ENCODE measurements around the gene OSBPL3.

The OSBPL3 gene

GRCh38 chr7:24840563-24840962, 139.4 kb downstream of the OSBPL3 start:
- H3K27ac ChIP-seq (ENCODE audit: insufficient read depth, low read depth, low read length, poor library complexity, severe bottlenecking), result no peak overlapping the region
- H3K4me1 ChIP-seq (ENCODE audit: control insufficient read depth, insufficient read depth, low read length), result peaks cover 14% of the 10 kb centered on the region
- H3K9me3 ChIP-seq (ENCODE audit: control insufficient read depth, low read length), result no peaks in the 10 kb centered on the region
- no peaks in the 10 kb centered on the region for H3K36me3 ChIP-seq (ENCODE audit: control insufficient read depth, insufficient read depth, low read length)
- H3K27me3 ChIP-seq (ENCODE audit: control insufficient read depth, insufficient read depth, low read length, poor library complexity, severe bottlenecking), result no peaks in the 10 kb centered on the region
- H3K4me3 ChIP-seq (ENCODE audit: insufficient read depth, low read depth, low read length), result no peak overlapping the region

GRCh38 chr7:24836084-24836483, 143.9 kb downstream of the OSBPL3 start:
- 88 to 100% methylated on average over 2 of the region's 2 CpGs for WGBS, 2 experiments
- Histone ChIP-seq H3K36me3 (ENCODE audit: control insufficient read depth, insufficient read depth, low read length) (no peaks in the 10 kb centered on the region), H3K4me3 (ENCODE audit: insufficient read depth, low read depth, low read length) (no peak overlapping the region), H3K9me3 (ENCODE audit: control insufficient read depth, low read length) (no peaks in the 10 kb centered on the region), H3K27ac (ENCODE audit: insufficient read depth, low read depth, low read length, poor library complexity, severe bottlenecking) (no peak overlapping the region), H3K4me1 (ENCODE audit: control insufficient read depth, insufficient read depth, low read length) (no peaks in the 10 kb centered on the region), H3K27me3 (ENCODE audit: control insufficient read depth, insufficient read depth, low read length, poor library complexity, severe bottlenecking) (no peaks in the 10 kb centered on the region)

- Histone ChIP-seq H3K36me3 (ENCODE audit: control insufficient read depth, insufficient read depth, low read length) (no peaks in the 10 kb centered on the region), H3K9me3 (ENCODE audit: control insufficient read depth, low read length) (no peaks in the 10 kb centered on the region), H3K4me1 (ENCODE audit: control insufficient read depth, insufficient read depth, low read length) (no peaks in the 10 kb centered on the region), H3K27ac (ENCODE audit: insufficient read depth, low read depth, low read length, poor library complexity, severe bottlenecking) (no peak overlapping the region), H3K27me3 (ENCODE audit: control insufficient read depth, insufficient read depth, low read length, poor library complexity, severe bottlenecking) (no peaks in the 10 kb centered on the region), H3K4me3 (ENCODE audit: insufficient read depth, low read depth, low read length) (no peak overlapping the region)
- WGBS, 2 experiments, result 93 to 96% methylated on average over 2 of the region's 3 CpGs
Measured at GRCh38 chr7:24835643-24836042, 144.3 kb downstream of the OSBPL3 start.

GRCh38 chr7:24834128-24834798, 145.7 kb downstream of the OSBPL3 start:
- no peaks in the 10 kb centered on the region for H3K4me1 ChIP-seq (ENCODE audit: control insufficient read depth, insufficient read depth, low read length)
- H3K27me3 ChIP-seq (ENCODE audit: control insufficient read depth, insufficient read depth, low read length, poor library complexity, severe bottlenecking), result no peaks in the 10 kb centered on the region
- H3K27ac ChIP-seq (ENCODE audit: insufficient read depth, low read depth, low read length, poor library complexity, severe bottlenecking), result no peak overlapping the region
- WGBS, 2 experiments, result 94% methylated on average over 25 of the region's 25 CpGs
- no peak overlapping the region for H3K4me3 ChIP-seq (ENCODE audit: insufficient read depth, low read depth, low read length)
- H3K36me3 ChIP-seq (ENCODE audit: control insufficient read depth, insufficient read depth, low read length), result no peaks in the 10 kb centered on the region
- H3K9me3 ChIP-seq (ENCODE audit: control insufficient read depth, low read length), result no peaks in the 10 kb centered on the region

GRCh38 chr7:24833549-24833948, 146.4 kb downstream of the OSBPL3 start:
- Histone ChIP-seq H3K9me3 (ENCODE audit: control insufficient read depth, low read length) (no peaks in the 10 kb centered on the region), H3K27me3 (ENCODE audit: control insufficient read depth, insufficient read depth, low read length, poor library complexity, severe bottlenecking) (no peaks in the 10 kb centered on the region), H3K27ac (ENCODE audit: insufficient read depth, low read depth, low read length, poor library complexity, severe bottlenecking) (no peak overlapping the region), H3K4me3 (ENCODE audit: insufficient read depth, low read depth, low read length) (no peak overlapping the region), H3K4me1 (ENCODE audit: control insufficient read depth, insufficient read depth, low read length) (no peaks in the 10 kb centered on the region), H3K36me3 (ENCODE audit: control insufficient read depth, insufficient read depth, low read length) (no peaks in the 10 kb centered on the region)
- 90 to 93% methylated on average over 4 to 5 of the region's 5 CpGs for WGBS, 2 experiments

- Histone ChIP-seq H3K4me3 (ENCODE audit: insufficient read depth, low read depth, low read length) (no peak overlapping the region), H3K36me3 (ENCODE audit: control insufficient read depth, insufficient read depth, low read length) (no peaks in the 10 kb centered on the region), H3K4me1 (ENCODE audit: control insufficient read depth, insufficient read depth, low read length) (peaks cover 4% of the 10 kb centered on the region), H3K27me3 (ENCODE audit: control insufficient read depth, insufficient read depth, low read length, poor library complexity, severe bottlenecking) (no peaks in the 10 kb centered on the region), H3K27ac (ENCODE audit: insufficient read depth, low read depth, low read length, poor library complexity, severe bottlenecking) (no peak overlapping the region), H3K9me3 (ENCODE audit: control insufficient read depth, low read length) (no peaks in the 10 kb centered on the region)
- 93 to 94% methylated on average over 4 of the region's 4 CpGs for WGBS, 2 experiments
Measured at GRCh38 chr7:24831240-24831639, 148.7 kb downstream of the OSBPL3 start.

GRCh38 chr7:24830440-24831050, 149.4 kb downstream of the OSBPL3 start:
- Histone ChIP-seq H3K4me3 (ENCODE audit: insufficient read depth, low read depth, low read length) (no peak overlapping the region), H3K27ac (ENCODE audit: insufficient read depth, low read depth, low read length, poor library complexity, severe bottlenecking) (no peak overlapping the region), H3K9me3 (ENCODE audit: control insufficient read depth, low read length) (no peaks in the 10 kb centered on the region), H3K4me1 (ENCODE audit: control insufficient read depth, insufficient read depth, low read length) (peaks cover 4% of the 10 kb centered on the region), H3K27me3 (ENCODE audit: control insufficient read depth, insufficient read depth, low read length, poor library complexity, severe bottlenecking) (no peaks in the 10 kb centered on the region), H3K36me3 (ENCODE audit: control insufficient read depth, insufficient read depth, low read length) (no peaks in the 10 kb centered on the region)
- WGBS, 2 experiments, result 95 to 96% methylated on average over 9 of the region's 9 CpGs

GRCh38 chr7:24829787-24830186, 150.2 kb downstream of the OSBPL3 start:
- no peaks in the 10 kb centered on the region for H3K36me3 ChIP-seq (ENCODE audit: control insufficient read depth, insufficient read depth, low read length)
- H3K27ac ChIP-seq (ENCODE audit: insufficient read depth, low read depth, low read length, poor library complexity, severe bottlenecking), result no peak overlapping the region
- WGBS, 2 experiments, result 98 to 100% methylated on average over 2 of the region's 2 CpGs
- no peaks in the 10 kb centered on the region for H3K27me3 ChIP-seq (ENCODE audit: control insufficient read depth, insufficient read depth, low read length, poor library complexity, severe bottlenecking)
- H3K4me1 ChIP-seq (ENCODE audit: control insufficient read depth, insufficient read depth, low read length), result peaks cover 4% of the 10 kb centered on the region
- no peak overlapping the region for H3K4me3 ChIP-seq (ENCODE audit: insufficient read depth, low read depth, low read length)
- no peaks in the 10 kb centered on the region for H3K9me3 ChIP-seq (ENCODE audit: control insufficient read depth, low read length)

GRCh38 chr7:24828891-24829661, 150.9 kb downstream of the OSBPL3 start:
- H3K4me3 ChIP-seq (ENCODE audit: insufficient read depth, low read depth, low read length), result no peak overlapping the region
- no peak overlapping the region for H3K27ac ChIP-seq (ENCODE audit: insufficient read depth, low read depth, low read length, poor library complexity, severe bottlenecking)
- H3K27me3 ChIP-seq (ENCODE audit: control insufficient read depth, insufficient read depth, low read length, poor library complexity, severe bottlenecking), result no peaks in the 10 kb centered on the region
- peaks cover 4% of the 10 kb centered on the region for H3K4me1 ChIP-seq (ENCODE audit: control insufficient read depth, insufficient read depth, low read length)
- H3K9me3 ChIP-seq (ENCODE audit: control insufficient read depth, low read length), result no peaks in the 10 kb centered on the region
- H3K36me3 ChIP-seq (ENCODE audit: control insufficient read depth, insufficient read depth, low read length), result no peaks in the 10 kb centered on the region
- WGBS, 2 experiments, result 67 to 100% methylated on average over 1 of the region's 1 CpG

GRCh38 chr7:24827589-24827988, 152.4 kb downstream of the OSBPL3 start:
- Histone ChIP-seq H3K9me3 (ENCODE audit: control insufficient read depth, low read length) (no peaks in the 10 kb centered on the region), H3K36me3 (ENCODE audit: control insufficient read depth, insufficient read depth, low read length) (no peaks in the 10 kb centered on the region), H3K27me3 (ENCODE audit: control insufficient read depth, insufficient read depth, low read length, poor library complexity, severe bottlenecking) (no peaks in the 10 kb centered on the region), H3K4me1 (ENCODE audit: control insufficient read depth, insufficient read depth, low read length) (peaks cover 4% of the 10 kb centered on the region), H3K4me3 (ENCODE audit: insufficient read depth, low read depth, low read length) (no peak overlapping the region), H3K27ac (ENCODE audit: insufficient read depth, low read depth, low read length, poor library complexity, severe bottlenecking) (no peak overlapping the region)
- 100% methylated on average over 1 of the region's 1 CpG; no CpG with 5 or more reads in 1 of the 2 experiments for WGBS, 2 experiments

Data from ectodermal cell (in vitro differentiated cells).